Stimulated activated CD4-positive, alpha-beta T cell treated with anti-CD3 and anti-CD28 coated beads, Interleukin-4, amount 100 ng/mL, for 24 hours (primary cell): ENCODE data around the gene ARV1.
"Not testable (repeated sequence)": the region's sequence is repeated elsewhere in the genome, so short reads cannot be mapped to it uniquely, and the experiment has no call there.

ENCODE experiments used
- DNase-seq: peaks from one replicate; pipeline ENCODE4 v3.0.0-alpha.2; 2020

The ARV1 gene

GRCh38 chr1:230976825-230977747 is 1.8 kb upstream of the ARV1 start:
- DNase-seq = peak; percentile 22

GRCh38 chr1:230977761-230978490 is 968 bp upstream of the ARV1 start:
- DNase-seq = peak; percentile 38

GRCh38 chr1:230979389-230979716 is 459 bp downstream of the ARV1 start:
- DNase-seq = no peak

GRCh38 chr1:230979952-230980351 is 1.1 kb downstream of the ARV1 start:
- DNase-seq = no peak

- no peak for DNase-seq
Observed at GRCh38 chr1:230982696-230983095, 3.8 kb downstream of the ARV1 start.

- DNase-seq = no peak
Observed at GRCh38 chr1:230983811-230984210, 4.9 kb downstream of the ARV1 start.

GRCh38 chr1:230984622-230985515 is 6.0 kb downstream of the ARV1 start:
- DNase-seq = not testable (repeated sequence)

- no peak for DNase-seq
Observed at GRCh38 chr1:230985711-230986110, 6.8 kb downstream of the ARV1 start.

GRCh38 chr1:230986976-230987375 is 8.1 kb downstream of the ARV1 start:
- no peak for DNase-seq

GRCh38 chr1:230987448-230987847 is 8.6 kb downstream of the ARV1 start:
- DNase-seq = no peak

- DNase-seq = no peak
Observed at GRCh38 chr1:230992100-230992774, 13.3 kb downstream of the ARV1 start.

GRCh38 chr1:230994860-230995259 is 16.0 kb downstream of the ARV1 start:
- no peak for DNase-seq

- DNase-seq = no peak
Observed at GRCh38 chr1:231000201-231000600, 21.3 kb downstream of the ARV1 start.

- no peak for DNase-seq
Observed at GRCh38 chr1:231000639-231001038, 21.7 kb downstream of the ARV1 start.

GRCh38 chr1:231001892-231002291 is 23.0 kb downstream of the ARV1 start:
- no peak for DNase-seq

GRCh38 chr1:231007535-231007934 is 28.6 kb downstream of the ARV1 start:
- not testable (repeated sequence) for DNase-seq

GRCh38 chr1:231011360-231011759 is 32.5 kb downstream of the ARV1 start:
- DNase-seq = no peak

GRCh38 chr1:231011963-231012362 is 33.1 kb downstream of the ARV1 start:
- no peak for DNase-seq

GRCh38 chr1:231013391-231014015 is 34.6 kb downstream of the ARV1 start:
- DNase-seq = no peak

GRCh38 chr1:231016234-231016633 is 37.3 kb downstream of the ARV1 start:
- DNase-seq = no peak

- no peak for DNase-seq
Observed at GRCh38 chr1:231016966-231017365, 38.1 kb downstream of the ARV1 start.

- DNase-seq = no peak
Observed at GRCh38 chr1:231019711-231020110, 40.8 kb downstream of the ARV1 start.
